ENCODE results near the gene KLHDC1.

DNA sequence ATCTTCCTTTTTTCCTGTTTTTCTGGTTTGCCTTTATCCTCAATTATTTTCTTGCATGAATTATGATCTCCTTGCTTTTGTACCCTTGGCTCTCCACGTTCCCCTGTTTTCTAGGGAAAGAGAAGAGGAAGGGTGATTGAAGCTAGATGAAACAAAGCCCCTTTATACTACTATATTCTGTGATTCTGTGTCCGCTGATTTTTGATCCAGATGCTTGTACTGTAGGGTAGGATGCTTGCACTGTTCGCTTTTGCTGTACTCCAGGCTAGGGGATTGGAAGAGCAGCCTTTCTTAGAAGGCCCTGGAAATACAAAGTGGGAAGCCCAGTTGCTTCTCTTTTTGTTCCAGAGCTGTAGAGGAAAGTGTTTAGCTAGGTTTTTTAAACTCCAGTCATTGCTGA is 40.0 kb downstream of the KLHDC1 start:
- TF ChIP-seq, protein P1, sequence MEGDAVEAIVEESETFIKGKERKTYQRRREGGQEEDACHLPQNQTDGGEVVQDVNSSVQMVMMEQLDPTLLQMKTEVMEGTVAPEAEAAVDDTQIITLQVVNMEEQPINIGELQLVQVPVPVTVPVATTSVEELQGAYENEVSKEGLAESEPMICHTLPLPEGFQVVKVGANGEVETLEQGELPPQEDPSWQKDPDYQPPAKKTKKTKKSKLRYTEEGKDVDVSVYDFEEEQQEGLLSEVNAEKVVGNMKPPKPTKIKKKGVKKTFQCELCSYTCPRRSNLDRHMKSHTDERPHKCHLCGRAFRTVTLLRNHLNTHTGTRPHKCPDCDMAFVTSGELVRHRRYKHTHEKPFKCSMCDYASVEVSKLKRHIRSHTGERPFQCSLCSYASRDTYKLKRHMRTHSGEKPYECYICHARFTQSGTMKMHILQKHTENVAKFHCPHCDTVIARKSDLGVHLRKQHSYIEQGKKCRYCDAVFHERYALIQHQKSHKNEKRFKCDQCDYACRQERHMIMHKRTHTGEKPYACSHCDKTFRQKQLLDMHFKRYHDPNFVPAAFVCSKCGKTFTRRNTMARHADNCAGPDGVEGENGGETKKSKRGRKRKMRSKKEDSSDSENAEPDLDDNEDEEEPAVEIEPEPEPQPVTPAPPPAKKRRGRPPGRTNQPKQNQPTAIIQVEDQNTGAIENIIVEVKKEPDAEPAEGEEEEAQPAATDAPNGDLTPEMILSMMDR (IDR thresholded peaks at IDR 0.05), result no peak
- no peak for TF ChIP-seq POLR2A (IDR thresholded peaks at IDR 0.05)
- TF ChIP-seq EP300 (IDR thresholded peaks at IDR 0.05), result no peak
